A673 (cell line): Measurements from ENCODE around the gene AICDA. TPM values are rescaled to one million over a fixed set of nuclear protein-coding genes. Genes with fewer than 3 reads are reported as not detected.

Source experiments
- BruUV-seq: library from RNA; stranded (reverse); fragments of 400-500 nt; replicated peaks from 2 replicates; lab custom pipeline; 2021; lab: Mats Ljungman, UMichigan
- CTCF ChIA-PET: fragments of 300-600 bp; sonication (Branson Sonifier 250); formaldehyde crosslinking; loops from one replicate; lab custom pipeline; 2022; ENCODE audit warnings: antibody characterized with exemption; lab: Charles Lee
- POLR2A ChIA-PET: fragments of 300-600 bp; sonication (Branson Sonifier 250); formaldehyde crosslinking; loops from one replicate; lab custom pipeline; 2022; ENCODE audit warnings: antibody characterized with exemption; ENCODE audit not compliant: low non-redundant PET; lab: Charles Lee
- DNase-seq: peaks from one replicate; pipeline ENCODE4 v3.0.0-alpha.2; 2015; ENCODE audit warnings: low spot score
- H3K27ac ChIP-seq: fragments of 200-600 bp; sonication (generic); 2 replicates; pipeline ENCODE4 v1.5.1; 2016; ENCODE audit warnings: mixed run types, low read depth, mild to moderate bottlenecking, mixed read lengths, antibody characterized with exemption, low read length; ENCODE audit not compliant: poor library complexity, severe bottlenecking
- H3K27me3 ChIP-seq: fragments of 200-600 bp; sonication (generic); replicated peaks from 2 replicates; pipeline ENCODE4 v1.6.1; 2017; ENCODE audit warnings: mixed run types, low read depth, mild to moderate bottlenecking, mixed read lengths, antibody characterized with exemption, low read length; ENCODE audit not compliant: insufficient read depth, poor library complexity
- H3K36me3 ChIP-seq: fragments of 200-600 bp; sonication (generic); 2 replicates; pipeline ENCODE4 v1.6.1; 2016; ENCODE audit warnings: mixed run types, mild to moderate bottlenecking, mixed read lengths, antibody characterized with exemption, low read length; ENCODE audit not compliant: insufficient read depth, poor library complexity, severe bottlenecking
- H3K4me1 ChIP-seq: fragments of 200-600 bp; sonication (generic); 2 replicates; pipeline ENCODE4 v1.6.1; 2017; ENCODE audit warnings: mixed run types, mild to moderate bottlenecking, mixed read lengths, antibody characterized with exemption, low read length; ENCODE audit not compliant: insufficient read depth, poor library complexity, severe bottlenecking
- H3K4me3 ChIP-seq: fragments of 200-600 bp; sonication (generic); 2 replicates; pipeline ENCODE4 v1.5.1; 2016; ENCODE audit warnings: low read depth, mixed run types, mild to moderate bottlenecking, mixed read lengths, low read length; ENCODE audit not compliant: poor library complexity, severe bottlenecking
- H3K9me3 ChIP-seq: fragments of 200-600 bp; sonication (generic); 2 replicates; pipeline ENCODE4 v1.6.1; 2016; ENCODE audit warnings: mixed run types, low read depth, mild to moderate bottlenecking, mixed read lengths, antibody characterized with exemption, low read length; ENCODE audit not compliant: poor library complexity, severe bottlenecking
- EZH2 ChIP-seq: fragments of 200-600 bp; sonication (generic); IDR thresholded peaks from 2 replicates; pipeline ENCODE4 v1.6.1; 2017; ENCODE audit warnings: borderline replicate concordance, low read depth, mild to moderate bottlenecking, mixed read lengths, antibody characterized with exemption, low read length; ENCODE audit not compliant: poor library complexity, severe bottlenecking
- intact Hi-C: fragments of 100-400 bp; cut with micrococcal nuclease; formaldehyde crosslinking; loops from one replicate; pipeline ENCODE4 v1.10.0; 2022; ENCODE audit not compliant: unreplicated experiment
- total RNA-seq: library from RNA; stranded (reverse); gene quantifications from 2 replicates; pipeline ENCODE4 v1.2.3, GENCODE V29; 2021
- TF ChIP-seq, protein P1 (sequence below): fragments of 300-800, 200-600 bp; sonication (generic); conservative IDR thresholded peaks from 2 replicates; pipeline ENCODE4 v1.5.1; 2017; ENCODE audit warnings: low read depth, mild to moderate bottlenecking, antibody characterized with exemption, low read length, moderate library complexity, mixed read lengths

AICDA gene
- total RNA-seq, 1 experiment from 2014 or later = not detected

DNA sequence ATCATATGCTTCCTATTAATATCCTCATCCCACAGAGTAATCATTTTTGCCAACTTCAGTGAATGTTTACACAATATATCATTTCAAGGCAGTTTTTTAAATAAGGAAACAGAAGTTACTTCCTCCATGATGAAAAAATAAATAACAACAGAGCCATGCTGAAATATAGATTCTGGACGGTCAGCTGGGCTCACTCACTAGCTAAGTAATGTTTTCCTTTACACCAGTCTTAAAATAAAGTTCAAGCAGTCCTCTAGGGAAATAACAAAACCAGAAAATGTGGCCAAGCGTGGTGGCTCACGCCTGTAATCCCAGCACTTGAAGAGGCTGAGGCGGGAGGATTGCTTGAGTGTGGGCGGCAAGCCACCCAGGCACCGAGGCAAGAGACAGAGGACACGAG, 28.7 kb downstream of the AICDA start:
- no peak for DNase-seq
- Histone ChIP-seq H3K4me3 (no peak overlapping the region), H3K27ac (no peak overlapping the region), H3K9me3 (no peaks in the 10 kb centered on the region), H3K27me3 (no peaks in the 10 kb centered on the region), H3K4me1 (no peaks in the 10 kb centered on the region), H3K36me3 (no peaks in the 10 kb centered on the region)
- ChIA-PET POLR2A (no interaction called here), CTCF (no interaction called here)
- no peak for TF ChIP-seq EZH2
- TF ChIP-seq, protein P1, sequence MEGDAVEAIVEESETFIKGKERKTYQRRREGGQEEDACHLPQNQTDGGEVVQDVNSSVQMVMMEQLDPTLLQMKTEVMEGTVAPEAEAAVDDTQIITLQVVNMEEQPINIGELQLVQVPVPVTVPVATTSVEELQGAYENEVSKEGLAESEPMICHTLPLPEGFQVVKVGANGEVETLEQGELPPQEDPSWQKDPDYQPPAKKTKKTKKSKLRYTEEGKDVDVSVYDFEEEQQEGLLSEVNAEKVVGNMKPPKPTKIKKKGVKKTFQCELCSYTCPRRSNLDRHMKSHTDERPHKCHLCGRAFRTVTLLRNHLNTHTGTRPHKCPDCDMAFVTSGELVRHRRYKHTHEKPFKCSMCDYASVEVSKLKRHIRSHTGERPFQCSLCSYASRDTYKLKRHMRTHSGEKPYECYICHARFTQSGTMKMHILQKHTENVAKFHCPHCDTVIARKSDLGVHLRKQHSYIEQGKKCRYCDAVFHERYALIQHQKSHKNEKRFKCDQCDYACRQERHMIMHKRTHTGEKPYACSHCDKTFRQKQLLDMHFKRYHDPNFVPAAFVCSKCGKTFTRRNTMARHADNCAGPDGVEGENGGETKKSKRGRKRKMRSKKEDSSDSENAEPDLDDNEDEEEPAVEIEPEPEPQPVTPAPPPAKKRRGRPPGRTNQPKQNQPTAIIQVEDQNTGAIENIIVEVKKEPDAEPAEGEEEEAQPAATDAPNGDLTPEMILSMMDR = no peak
- intact Hi-C loops = no loop called here
- no TSS peak for BruUV-seq

DNA sequence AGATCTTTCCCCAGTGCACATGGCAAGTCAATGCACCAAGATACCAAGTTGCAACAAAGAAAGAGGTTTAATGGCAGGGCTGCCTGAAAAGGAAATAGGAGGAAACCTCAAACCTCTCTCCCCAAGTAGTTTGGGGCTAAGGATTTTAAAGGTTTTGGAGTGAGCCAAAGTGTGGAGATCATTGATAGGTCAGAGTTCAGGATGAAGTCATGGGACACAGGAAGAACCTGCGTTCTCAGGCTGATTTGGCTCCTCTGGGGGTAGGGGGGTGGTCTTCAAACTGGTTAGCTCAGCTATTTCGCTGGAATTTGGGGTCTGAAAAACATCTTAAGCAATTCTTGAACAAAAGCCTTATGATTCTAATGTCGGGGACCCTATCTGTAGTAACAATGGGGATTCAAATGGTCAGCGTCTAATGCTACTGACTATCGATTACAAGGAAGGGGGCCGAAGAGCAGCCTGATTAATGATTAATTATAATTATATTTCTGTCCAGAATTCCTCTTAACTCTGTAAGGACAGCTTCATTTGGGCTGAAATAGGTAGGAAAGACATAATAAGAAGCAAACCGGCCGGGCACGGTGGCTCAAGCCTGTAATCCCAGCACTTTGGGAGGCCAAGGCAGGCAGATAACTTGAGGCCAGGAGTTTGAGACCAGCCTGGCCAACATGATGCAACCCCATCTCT, 31.4 kb downstream of the AICDA start:
- peaks cover 7% of the 10 kb centered on the region for H3K27me3 ChIP-seq
- ChIA-PET POLR2A (no interaction called here), CTCF (no interaction called here)
- intact Hi-C loops = no loop called here
- no peaks in the 10 kb centered on the region for H3K36me3 ChIP-seq
- DNase-seq = no peak
- H3K4me1 ChIP-seq = no peaks in the 10 kb centered on the region
- no peak overlapping the region for H3K27ac ChIP-seq
- no peak overlapping the region for H3K4me3 ChIP-seq
- TF ChIP-seq EZH2 = no peak
- TF ChIP-seq, protein P1 = no peak
- H3K9me3 ChIP-seq = no peaks in the 10 kb centered on the region
- BruUV-seq = no TSS peak

DNA sequence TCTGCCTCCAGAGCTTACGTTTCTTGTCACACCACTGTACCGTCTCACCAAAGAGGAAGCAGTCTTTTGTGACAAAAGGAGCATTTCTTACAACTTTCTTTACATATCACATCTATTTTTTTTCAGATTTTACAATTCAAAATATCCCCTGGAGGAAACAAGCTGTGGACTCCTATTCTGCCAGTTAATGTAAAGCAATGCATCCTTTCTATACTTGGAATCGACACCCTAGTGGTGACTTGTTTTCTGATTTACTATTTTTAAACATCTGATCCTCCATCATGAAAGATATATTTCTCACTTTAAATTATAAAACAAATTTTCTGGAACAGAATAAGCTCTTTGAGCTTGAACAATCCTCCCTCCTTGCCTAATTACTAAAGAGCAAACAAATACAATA, 34.8 kb downstream of the AICDA start:
- TF ChIP-seq, protein P1 = no peak
- no peak for TF ChIP-seq EZH2
- Histone ChIP-seq H3K4me1 (no peaks in the 10 kb centered on the region), H3K9me3 (no peaks in the 10 kb centered on the region), H3K27me3 (peaks cover 7% of the 10 kb centered on the region), H3K4me3 (no peak overlapping the region), H3K27ac (no peak overlapping the region), H3K36me3 (no peaks in the 10 kb centered on the region)
- POLR2A ChIA-PET = no interaction called here
- DNase-seq = no peak
- CTCF ChIA-PET = interaction anchor here (0.5 to 0.8 kb wide), 2 partner anchors 79 to 755 kb away, joined by 3 to 4 read pairs; no protein-coding TSS in a partner anchor
- intact Hi-C loops = no loop called here
- BruUV-seq = no TSS peak
